Measurements from ENCODE around the gene PLEKHG4B.
"Not testable (repeated sequence)": the region's sequence is repeated elsewhere in the genome, so short reads cannot be mapped to it uniquely, and the experiment has no call there.

PLEKHG4B gene

DNA sequence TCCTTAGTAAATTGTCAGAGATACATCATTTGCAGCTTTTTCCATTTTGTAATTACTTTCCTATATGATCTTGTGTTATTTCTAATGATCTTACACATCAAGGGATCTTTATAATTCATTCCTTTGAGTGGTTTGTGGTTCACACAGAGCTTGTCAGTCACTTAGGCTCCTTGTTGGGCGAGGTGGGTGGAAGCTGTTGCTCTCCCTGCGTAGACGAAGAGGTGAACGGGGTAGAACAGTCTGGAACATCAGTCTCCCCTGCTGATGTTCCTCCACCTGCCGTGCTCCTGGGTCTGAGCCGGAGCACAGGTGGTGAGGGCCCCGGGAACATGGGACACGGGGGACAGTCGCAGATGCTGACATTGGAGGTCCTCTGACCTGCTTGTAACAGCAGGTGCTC lies 143.6 kb downstream of the PLEKHG4B start:
- DNase-seq = not testable (repeated sequence)

DNA sequence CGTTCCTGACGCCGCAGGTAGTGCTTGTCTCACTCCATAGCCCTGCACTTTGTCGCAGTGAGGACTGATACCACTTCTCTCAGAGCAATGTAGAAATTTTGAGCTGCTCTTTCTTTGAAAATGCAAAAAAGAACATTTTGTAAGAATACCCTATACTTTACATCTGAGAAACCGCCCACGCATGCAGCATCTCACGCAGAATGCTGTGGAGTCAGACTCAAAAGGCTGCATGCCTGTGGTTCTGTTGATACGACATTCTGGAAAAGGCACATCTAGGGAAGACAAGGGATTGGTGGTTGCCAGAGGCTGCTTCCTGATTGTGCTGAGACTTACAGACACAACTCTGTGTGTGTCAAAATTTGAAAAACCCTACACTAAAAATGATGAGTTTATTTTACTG lies 146.0 kb downstream of the PLEKHG4B start:
- not testable (repeated sequence) for DNase-seq
